Osteoblast (primary cell): ENCODE measurements around the gene TMPRSS15. TPM values are rescaled to one million over a fixed set of nuclear protein-coding genes. Genes with fewer than 3 reads are reported as not detected.

Experiments
- DNase-seq: peaks from one replicate; pipeline ENCODE4 v3.0.0; 2011; ENCODE audit warnings: low spot score, mixed read lengths; ENCODE audit not compliant: insufficient read length; ENCODE audit errors: missing footprints
- H2AFZ ChIP-seq: 2 replicates; pipeline ENCODE4 v1.6.0; 2011; ENCODE audit warnings: mild to moderate bottlenecking, low read length
- H3K27ac ChIP-seq: 2 replicates; pipeline ENCODE4 v1.5.1; 2011; ENCODE audit warnings: mild to moderate bottlenecking, low read depth, low read length, moderate library complexity
- H3K27me3 ChIP-seq: 2 replicates; pipeline ENCODE4 v1.6.0; 2012; ENCODE audit warnings: mild to moderate bottlenecking, control low read depth, inconsistent platforms, low read length, moderate library complexity; ENCODE audit not compliant: insufficient read depth
- H3K36me3 ChIP-seq: 2 replicates; pipeline ENCODE4 v1.5.1; 2011; ENCODE audit warnings: mild to moderate bottlenecking, low read length, control low read depth, moderate library complexity; ENCODE audit not compliant: insufficient read depth
- H3K4me1 ChIP-seq: 2 replicates; pipeline ENCODE4 v1.5.1; 2011; ENCODE audit warnings: mild to moderate bottlenecking, low read length, control low read depth, moderate library complexity; ENCODE audit not compliant: insufficient read depth
- H3K4me2 ChIP-seq: 2 replicates; pipeline ENCODE4 v1.6.0; 2011; ENCODE audit warnings: mild to moderate bottlenecking, low read length; ENCODE audit not compliant: insufficient read depth
- H3K4me3 ChIP-seq: fragments of 200-600 bp; sonication (generic); 3 replicates; pipeline ENCODE4 v1.5.1; 2012; ENCODE audit warnings: mild to moderate bottlenecking, low read length, inconsistent platforms; ENCODE audit not compliant: insufficient read depth
- H3K79me2 ChIP-seq: 2 replicates; pipeline ENCODE4 v1.6.0; 2012; ENCODE audit warnings: mild to moderate bottlenecking, low read length, control low read depth, inconsistent platforms; ENCODE audit not compliant: insufficient read depth
- H3K9me3 ChIP-seq: 2 replicates; pipeline ENCODE4 v1.5.1; 2011; ENCODE audit warnings: low read depth, low read length, control low read depth
- H4K20me1 ChIP-seq: 2 replicates; pipeline ENCODE4 v1.6.0; 2012; ENCODE audit warnings: mild to moderate bottlenecking, low read length, control low read depth; ENCODE audit not compliant: insufficient read depth
- total RNA-seq: library from RNA; depleted of rRNA; stranded (reverse); fragments of >200 nt; gene quantifications from 2 replicates; pipeline ENCODE4 v1.2.3, GENCODE V29; 2012
- TF ChIP-seq, protein P1 (sequence below): IDR thresholded peaks from 2 replicates; pipeline ENCODE4 v1.5.1; 2011; ENCODE audit warnings: mild to moderate bottlenecking, low read depth, low read length, moderate library complexity; ENCODE audit errors: extremely low read depth

TMPRSS15 gene
- not detected in 2 replicates for total RNA-seq

DNA sequence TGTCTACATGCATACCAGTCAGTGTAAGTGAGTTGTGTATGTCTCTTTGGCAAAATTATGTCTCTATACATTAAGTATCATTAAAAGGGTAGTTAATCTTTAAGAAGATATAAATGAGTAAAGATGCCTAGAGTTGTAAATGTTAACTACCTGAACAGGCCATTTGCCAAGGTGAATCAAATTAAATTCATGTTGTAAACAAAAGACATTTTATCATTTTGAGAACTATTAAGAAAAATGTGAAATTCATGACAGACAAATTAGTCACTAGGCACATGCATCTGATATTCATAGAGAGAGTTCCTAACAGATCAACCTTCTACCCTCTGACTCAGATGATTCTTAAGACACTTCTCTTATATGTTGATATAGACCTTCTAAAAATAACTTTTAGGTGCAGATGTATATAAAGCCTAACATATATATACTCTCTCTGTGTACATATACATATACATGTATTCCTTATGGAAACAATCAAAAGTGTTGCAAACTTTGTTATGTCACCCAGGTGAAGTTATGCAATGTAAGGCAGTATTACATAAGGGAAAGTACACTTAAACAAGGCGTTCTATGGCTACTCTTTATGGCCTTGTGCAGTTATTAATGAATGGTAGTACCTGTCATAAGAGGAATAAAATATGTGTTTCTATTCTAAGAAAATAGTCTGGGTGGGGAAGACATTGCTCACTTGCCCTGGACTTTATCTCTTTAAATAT is at the start of gene TMPRSS15:
Gene TMPRSS15 (minus strand): TSS at position 51 of the 716 bp plus-strand sequence. CDS start 163 bp downstream, outside the sequence.
- TF ChIP-seq, protein P1, sequence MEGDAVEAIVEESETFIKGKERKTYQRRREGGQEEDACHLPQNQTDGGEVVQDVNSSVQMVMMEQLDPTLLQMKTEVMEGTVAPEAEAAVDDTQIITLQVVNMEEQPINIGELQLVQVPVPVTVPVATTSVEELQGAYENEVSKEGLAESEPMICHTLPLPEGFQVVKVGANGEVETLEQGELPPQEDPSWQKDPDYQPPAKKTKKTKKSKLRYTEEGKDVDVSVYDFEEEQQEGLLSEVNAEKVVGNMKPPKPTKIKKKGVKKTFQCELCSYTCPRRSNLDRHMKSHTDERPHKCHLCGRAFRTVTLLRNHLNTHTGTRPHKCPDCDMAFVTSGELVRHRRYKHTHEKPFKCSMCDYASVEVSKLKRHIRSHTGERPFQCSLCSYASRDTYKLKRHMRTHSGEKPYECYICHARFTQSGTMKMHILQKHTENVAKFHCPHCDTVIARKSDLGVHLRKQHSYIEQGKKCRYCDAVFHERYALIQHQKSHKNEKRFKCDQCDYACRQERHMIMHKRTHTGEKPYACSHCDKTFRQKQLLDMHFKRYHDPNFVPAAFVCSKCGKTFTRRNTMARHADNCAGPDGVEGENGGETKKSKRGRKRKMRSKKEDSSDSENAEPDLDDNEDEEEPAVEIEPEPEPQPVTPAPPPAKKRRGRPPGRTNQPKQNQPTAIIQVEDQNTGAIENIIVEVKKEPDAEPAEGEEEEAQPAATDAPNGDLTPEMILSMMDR = no peak
- H3K4me2 ChIP-seq = no peak within 1 kb of the TSS
- H3K9me3 ChIP-seq = no peaks in the 10 kb centered on the region
- no peaks in the 10 kb centered on the region for H3K36me3 ChIP-seq
- H4K20me1 ChIP-seq = no peaks in the 10 kb centered on the region
- H3K27ac ChIP-seq = no peak within 1 kb of the TSS
- no peak within 1 kb of the TSS for H2AFZ ChIP-seq
- H3K27me3 ChIP-seq = no peaks in the 10 kb centered on the region
- H3K79me2 ChIP-seq = no peaks in the 10 kb centered on the region
- H3K4me3 ChIP-seq = no peak within 1 kb of the TSS
- no peaks in the 10 kb centered on the region for H3K4me1 ChIP-seq
- DNase-seq = no peak

DNA sequence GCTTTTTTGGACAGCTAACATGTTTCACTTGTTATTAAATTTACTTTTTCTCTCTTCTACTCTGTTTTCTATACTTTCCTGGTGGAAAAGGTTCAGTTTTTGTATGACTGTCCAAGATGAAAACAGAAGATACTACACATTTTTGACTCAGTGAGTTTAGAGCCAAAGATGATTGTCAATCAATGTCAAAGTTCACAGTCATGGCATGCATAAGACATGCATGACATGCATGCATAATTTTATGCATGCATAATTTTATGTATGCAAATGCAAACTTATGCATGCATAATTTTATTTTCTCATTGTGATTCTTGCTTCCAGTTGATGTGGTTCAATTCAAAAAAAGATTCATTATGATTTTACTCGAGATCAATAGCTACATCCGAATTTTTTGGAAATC is 48.1 kb upstream of the TMPRSS15 start:
- Histone ChIP-seq H3K36me3 (no peaks in the 10 kb centered on the region), H2AFZ (no peak overlapping the region), H3K27me3 (no peaks in the 10 kb centered on the region), H3K4me1 (no peaks in the 10 kb centered on the region), H3K4me3 (no peak overlapping the region), H3K27ac (no peak overlapping the region), H3K79me2 (no peaks in the 10 kb centered on the region), H4K20me1 (no peaks in the 10 kb centered on the region), H3K9me3 (no peaks in the 10 kb centered on the region), H3K4me2 (no peak overlapping the region)
- TF ChIP-seq, protein P1 = no peak
- no peak for DNase-seq

DNA sequence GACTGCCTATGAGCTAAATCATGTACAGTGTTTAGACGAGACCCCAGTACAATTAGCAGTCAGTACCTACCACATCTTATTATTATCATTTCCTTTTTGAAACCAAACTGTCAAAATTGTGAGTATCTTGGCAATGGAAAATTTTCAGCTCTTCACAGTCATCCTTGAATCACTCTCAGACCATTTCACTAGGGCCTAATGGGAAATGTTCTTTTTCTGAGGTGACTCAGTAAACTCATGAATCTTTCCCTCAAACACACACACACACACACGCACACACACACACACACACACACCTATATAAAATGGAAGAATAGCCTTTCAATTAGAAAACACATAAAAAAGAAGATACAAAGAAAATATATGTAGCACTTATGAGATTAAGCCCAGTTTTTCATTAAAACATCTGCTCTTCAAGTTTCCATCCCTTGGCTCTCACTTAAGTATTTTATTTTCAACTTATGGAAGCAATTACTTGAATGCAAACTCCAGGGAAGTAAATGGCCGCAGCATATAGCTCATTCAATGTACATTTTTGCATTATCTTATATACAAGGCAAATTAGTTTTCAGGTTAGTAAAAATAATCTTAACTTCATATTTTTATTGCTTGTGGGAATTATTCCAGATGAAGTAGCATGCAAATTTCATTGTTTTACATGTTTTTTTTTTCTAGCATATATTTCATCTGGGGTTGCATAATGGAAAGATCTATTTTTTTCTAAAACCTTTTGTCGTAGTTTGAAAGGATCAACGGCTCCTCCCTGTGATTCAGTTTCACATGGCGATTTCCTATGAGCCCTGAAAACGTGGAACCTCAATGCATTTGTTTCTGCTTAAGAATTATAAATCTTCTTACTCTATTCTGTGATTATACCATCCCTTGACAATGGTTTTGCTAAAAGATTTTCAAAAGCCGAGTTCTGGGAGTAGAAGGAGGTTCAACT is 46.3 kb upstream of the TMPRSS15 start:
- Histone ChIP-seq H3K79me2 (no peaks in the 10 kb centered on the region), H3K4me1 (no peaks in the 10 kb centered on the region), H4K20me1 (no peaks in the 10 kb centered on the region), H2AFZ (no peak overlapping the region), H3K9me3 (no peaks in the 10 kb centered on the region), H3K4me2 (no peak overlapping the region), H3K36me3 (no peaks in the 10 kb centered on the region), H3K27ac (no peak overlapping the region), H3K4me3 (no peak overlapping the region), H3K27me3 (no peaks in the 10 kb centered on the region)
- no peak for DNase-seq
- TF ChIP-seq, protein P1 = no peak

DNA sequence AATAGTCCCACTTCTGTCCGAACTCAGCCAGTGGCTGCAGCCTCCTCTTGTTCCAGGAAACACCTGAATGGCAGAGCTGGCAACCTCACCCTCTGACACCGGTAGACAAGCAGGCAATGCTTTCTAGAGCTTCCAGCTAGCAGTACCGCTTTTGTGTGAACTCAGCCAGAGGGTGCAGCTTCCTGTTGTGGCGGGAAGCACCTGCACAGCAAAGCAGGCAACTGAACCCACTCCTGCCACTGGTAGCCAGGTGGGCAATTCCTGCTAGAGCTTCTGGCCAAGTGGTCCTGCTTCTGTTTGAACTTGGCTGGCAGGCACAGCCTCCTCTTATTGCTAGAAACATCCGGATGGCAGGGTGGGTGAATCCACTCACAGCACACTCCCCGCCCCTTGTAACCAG is 40.1 kb upstream of the TMPRSS15 start:
- Histone ChIP-seq H3K36me3 (no peaks in the 10 kb centered on the region), H2AFZ (no peak overlapping the region), H3K4me3 (no peak overlapping the region), H3K79me2 (no peaks in the 10 kb centered on the region), H4K20me1 (no peaks in the 10 kb centered on the region), H3K4me2 (no peak overlapping the region), H3K27me3 (no peaks in the 10 kb centered on the region), H3K9me3 (peaks cover 2% of the 10 kb centered on the region), H3K4me1 (no peaks in the 10 kb centered on the region), H3K27ac (no peak overlapping the region)
- TF ChIP-seq, protein P1 = no peak
- DNase-seq = peak; percentile 54
